ENCODE data around the gene FAM72C.
"Not testable (repeated sequence)": the region's sequence is repeated elsewhere in the genome, so short reads cannot be mapped to it uniquely, and the experiment has no call there.

The FAM72C gene

DNA sequence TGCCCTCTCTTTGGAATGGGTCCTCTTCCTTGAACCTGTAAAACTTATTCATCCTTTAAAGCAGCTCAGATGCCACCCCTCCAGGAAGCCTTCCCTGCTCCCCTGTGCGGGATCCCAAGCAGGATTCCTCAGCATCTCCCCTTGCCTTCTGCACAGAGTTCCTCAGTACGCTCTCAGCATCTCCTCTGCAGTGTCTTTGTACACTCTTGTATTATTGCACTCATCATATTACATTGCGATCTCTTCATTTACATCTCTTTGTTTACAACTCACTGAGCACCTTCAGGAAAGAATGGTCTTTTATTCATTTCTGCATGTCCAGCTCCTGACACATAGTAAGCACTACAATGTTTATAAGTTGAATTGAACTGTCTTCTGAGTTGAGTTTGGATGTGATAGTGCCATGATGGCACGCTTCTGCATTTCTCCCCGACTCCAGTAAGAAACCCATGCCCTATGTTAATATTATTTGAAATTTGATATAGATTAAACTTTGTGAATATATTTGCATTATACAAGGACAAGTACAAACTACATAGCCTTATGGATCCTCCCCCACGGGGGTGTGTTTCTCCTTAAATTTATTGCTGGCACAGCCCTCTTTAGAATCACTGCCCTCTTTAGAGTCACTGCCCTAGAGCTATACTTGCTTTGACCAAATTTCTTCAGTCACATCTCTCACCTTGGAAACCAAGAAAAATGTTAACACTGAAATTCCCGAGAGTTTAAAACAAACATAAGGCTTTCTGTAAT, 13.1 kb upstream of the FAM72C start:
- DNase-seq = not testable (repeated sequence)

DNA sequence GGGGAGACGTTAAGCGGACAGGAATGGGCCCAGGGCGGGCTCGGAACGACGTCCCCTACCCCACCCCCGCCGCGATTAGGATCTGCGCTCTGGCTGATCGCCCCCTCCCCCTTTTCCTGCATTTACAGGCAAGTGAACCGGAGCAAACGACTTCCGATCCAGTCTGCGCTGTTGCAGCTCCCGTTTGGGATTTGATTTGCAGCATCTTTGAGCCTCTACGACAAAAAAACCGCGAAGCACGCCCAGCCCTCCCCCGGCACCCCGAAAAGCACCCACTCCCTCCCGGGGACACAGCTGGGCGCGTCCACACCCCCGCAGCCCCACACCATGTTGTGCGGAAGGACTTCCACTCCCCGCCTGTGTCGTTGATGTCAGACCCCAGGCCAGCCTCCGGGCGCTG, 2.6 kb upstream of the FAM72C start:
- DNase-seq = not testable (repeated sequence)

DNA sequence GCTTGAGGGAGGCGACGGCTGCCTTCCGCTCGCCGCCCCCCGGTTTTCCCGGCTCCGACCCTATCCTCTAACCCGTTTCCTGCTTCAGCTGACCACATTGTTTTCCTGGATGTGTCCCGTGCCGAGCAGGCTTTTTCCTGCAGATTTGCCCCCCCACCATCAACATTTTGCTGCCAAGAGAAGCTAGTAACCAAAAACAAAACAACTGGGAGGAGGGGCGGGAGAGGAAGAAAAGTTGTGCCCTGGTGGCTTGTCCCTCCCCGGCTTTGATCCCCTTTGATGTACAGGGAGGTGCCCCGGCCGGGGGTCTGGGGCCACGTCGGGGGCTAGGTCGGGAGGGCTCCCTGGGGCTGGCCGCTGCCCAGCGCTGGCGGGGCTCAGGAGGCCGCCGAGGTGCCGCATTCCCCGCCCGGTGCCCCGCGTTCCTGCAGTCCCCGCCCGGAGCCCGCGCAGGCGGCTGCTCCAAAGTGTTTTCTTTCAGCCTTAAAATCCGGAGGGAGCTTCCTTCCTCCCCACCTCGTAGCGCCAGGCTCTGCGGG, 2.2 kb upstream of the FAM72C start:
- DNase-seq = not testable (repeated sequence)

DNA sequence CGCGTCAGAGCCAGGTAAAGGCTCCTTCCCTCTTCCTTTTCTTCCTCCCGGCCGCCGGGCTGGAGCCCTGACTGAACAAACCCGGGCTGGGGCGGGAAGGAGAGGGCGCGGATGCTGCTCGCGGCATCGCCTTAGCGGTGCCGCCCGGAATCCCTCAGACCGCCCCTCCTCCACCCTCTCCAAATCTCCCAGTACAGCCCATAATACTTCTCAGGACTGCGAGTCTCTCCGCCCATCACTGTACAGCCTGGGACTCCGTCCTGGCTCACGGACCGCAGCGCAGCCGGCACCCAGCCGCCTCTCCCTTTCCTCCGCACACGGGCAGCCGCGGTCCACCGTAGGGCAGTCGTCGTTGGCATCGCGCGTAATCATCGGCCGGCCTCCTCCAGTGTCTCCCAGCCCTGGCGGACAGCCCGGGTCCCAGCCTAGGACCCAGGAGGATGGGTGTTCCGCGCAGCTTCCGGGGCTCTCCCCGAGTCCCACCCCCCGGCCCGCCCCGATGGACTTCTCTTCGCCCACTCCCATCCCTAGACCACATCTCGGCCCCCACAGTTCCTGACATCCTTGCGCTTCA, 1.1 kb upstream of the FAM72C start:
- DNase-seq = not testable (repeated sequence)

DNA sequence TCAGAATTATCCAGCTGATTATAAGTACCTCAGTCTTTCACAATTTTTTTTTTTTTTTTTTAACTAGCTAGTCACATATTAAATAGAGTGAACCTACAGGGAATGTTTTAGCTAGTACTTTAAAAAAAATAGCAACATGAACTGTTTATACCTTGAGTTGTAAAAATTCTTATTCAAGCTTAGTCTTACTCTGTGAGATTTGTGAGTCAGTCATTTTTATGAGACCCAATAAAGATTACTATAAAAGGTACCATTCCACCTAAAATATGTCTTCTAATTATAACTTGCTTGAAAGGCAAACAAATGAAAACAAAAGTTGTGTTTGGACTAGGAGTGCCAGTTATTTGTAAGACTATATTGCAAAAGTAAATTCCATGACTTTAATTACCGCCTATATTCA, 5.9 kb downstream of the FAM72C start:
- DNase-seq = not testable (repeated sequence)

DNA sequence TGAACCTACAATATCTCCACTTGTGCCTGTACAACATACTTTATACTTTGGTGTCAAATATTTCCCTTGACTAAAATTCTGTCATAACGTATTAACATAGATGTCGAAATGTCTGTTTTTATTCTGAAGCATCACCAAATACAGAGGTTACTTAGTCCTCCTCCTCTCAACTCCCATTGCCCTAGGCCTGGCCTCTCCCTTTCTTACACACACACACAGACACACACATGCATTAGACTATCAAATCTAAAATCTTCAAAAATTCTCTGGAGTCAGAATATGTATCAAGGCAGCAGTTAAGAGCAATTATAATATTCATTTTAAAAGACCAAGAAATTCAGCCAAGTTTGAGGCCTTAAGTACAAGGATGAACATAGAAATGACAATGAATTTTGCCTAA, 7.5 kb downstream of the FAM72C start:
- not testable (repeated sequence) for DNase-seq

DNA sequence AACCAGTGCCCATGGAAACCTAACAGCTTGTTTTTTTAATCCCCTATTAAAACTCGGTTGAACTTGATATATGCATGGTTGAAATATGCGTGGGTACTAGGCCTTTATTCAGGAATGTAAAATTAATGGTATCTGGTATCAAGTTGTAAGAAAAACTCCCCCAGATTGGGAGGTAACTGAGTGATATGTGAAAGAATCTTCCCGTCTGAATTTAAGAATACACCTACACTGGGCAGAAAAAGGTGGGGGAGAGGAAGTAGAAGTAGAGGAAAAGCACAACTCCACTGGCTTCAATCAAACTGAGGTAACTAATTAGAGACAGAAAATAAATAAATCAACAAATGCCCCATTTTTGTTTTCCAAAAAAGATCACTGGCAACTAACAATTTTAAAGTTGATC, 15.9 kb downstream of the FAM72C start:
- not testable (repeated sequence) for DNase-seq

DNA sequence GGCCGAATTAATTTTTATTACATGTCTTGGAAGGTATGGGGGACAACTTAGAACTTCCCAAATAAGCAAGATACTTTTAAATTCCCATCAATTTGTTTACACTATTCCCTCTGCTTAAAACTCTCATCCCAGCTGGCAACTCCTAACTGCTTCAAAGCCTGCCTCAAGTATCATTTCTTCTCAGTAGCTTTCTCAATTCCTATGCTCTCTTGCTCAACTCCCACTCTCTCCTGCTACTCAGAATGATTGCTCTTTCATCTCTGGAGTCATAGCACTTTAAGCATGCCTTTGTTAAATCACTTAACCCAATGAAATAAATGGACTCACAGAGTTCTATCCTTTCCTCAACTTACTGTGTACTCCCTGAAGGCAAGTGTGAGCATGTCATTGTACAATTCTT, 18.9 kb downstream of the FAM72C start:
- DNase-seq = not testable (repeated sequence)

DNA sequence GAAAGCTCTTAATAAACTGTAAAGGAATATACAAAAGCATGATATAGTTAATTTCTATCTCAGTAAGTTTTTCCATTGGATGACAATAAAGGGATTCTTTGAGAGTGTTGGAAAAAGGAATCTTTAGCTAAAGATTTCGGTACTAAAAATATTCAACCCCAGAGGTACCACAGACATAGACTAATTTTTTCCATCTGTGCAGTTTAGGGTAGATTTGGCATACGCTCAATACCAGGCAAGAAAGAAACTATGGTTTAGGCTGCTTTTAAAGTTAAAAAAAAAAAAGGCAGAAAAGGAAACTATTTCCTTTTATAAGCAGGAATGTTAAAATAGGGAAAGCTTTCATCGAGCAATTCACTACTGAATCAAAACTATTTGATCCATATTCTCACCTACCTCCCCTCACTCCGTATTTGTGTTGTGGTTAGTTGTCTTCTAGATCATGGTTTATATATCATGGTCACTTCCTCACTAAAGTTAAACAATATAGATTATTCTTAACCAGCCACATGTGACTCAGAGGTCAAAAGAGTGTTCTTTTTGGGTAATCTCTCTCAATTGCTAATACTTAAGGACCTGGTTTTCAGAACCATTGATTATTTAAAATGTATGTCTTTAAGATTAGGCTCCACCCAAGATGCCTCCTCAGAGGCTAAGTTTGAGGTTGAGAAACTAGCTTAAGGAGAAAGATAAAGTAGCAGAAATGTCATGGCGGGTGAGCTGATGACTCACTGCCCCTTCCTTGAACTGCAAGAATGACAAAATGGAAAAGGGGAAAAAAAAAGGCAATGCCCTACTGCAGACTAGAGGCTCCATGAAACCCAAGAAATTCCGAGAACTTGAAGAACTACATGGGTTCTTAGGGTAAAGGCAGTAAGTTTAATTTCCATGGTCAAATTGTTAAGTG, 20.0 kb downstream of the FAM72C start:
- not testable (repeated sequence) for DNase-seq

DNA sequence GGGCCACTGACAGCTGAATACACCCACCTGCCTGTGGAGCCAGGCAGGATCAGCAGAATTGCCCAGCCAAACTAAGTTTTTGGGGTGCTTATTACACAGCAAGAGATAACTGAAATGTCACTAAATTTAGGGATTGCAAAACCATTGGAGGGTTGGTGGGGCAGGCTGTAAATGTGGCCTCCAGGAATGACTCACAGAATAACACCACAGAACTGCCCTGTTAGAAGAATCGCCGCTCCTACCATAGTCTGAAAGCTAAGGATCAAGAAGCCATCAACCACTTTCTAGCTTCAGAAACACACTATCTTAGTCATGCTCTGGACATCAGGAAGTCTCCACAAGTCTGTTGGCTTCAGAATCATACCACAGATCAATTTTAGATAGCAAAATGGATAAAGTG, 24.0 kb downstream of the FAM72C start:
- not testable (repeated sequence) for DNase-seq

DNA sequence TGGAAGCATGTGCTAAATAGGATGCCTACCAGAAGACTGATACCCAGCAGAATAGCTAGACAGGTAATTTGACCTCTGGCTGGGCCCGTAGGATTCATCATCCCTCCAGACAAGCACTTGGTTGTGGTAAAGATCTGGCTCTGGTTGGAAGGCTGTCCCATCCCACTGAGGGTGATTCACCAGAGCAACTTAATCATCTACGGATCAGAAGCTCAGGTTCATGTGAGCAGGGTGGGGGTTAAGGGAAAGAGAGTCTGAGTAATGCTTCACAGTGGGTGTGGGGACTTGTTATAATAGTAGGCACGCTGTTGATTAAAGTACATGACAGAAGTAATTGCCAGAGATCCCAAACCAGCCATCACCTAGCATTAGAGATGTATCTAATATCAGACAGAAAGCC, 26.5 kb downstream of the FAM72C start:
- not testable (repeated sequence) for DNase-seq

DNA sequence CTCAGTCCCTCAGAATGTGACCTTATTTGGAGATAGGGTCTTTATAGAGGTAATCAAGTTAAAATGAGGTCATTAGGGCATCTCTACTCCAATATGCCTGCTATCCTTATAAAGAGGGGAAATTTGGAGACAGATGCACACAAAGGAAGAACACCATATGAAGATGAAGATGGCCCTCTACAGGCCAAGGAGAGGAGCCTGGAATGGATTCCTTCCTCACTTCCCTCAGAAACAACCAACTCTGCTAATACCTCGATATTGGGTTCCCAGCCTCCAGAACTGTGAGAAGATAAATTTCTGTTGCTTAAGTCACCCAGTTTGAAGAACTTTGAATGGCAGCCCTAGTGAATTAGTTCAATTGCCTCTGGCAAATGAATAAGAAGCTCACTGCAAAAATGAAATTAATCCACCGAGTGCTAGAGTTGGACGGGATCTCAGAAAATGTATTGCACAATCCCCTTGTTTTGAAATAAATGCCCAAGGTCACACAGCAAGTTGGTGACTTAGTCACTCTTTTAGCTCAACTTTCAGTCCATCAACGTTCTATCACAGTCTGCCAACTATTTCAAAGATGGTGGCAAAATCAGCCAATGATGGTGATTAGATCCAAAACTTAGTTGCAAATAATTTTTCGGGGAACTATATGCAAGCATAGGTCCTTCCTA, 27.1 kb downstream of the FAM72C start:
- not testable (repeated sequence) for DNase-seq

DNA sequence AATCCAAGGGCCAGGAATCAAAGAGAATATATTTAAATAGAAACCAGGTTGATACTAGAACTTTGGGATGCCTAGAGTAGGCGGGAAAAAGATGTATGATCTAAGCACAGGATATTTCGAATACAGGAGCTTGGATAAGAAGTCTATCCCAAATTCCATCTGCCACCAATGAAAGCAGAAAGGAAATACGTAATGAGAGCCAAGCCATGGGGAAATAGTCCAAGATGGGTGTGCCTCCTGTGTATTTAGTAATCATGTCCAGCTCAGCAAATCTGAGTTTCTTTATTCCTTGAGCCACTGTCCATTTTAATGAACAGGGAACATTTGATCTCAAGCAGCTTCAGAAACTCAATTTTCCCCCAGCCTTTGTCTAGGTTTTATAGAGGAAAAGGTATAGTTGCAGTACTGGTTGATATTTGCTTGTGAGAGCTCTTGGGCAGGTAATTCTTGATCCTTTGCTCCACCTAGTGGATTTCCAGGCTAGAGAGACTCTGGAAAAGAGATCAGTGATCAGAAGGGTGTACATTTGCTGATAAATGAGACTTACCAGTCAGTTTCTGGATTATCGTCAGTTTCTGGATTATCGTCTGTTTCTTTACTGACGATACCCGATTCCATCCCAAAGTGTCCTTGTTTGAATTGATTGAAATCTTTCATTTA, 28.3 kb downstream of the FAM72C start:
- DNase-seq = not testable (repeated sequence)

DNA sequence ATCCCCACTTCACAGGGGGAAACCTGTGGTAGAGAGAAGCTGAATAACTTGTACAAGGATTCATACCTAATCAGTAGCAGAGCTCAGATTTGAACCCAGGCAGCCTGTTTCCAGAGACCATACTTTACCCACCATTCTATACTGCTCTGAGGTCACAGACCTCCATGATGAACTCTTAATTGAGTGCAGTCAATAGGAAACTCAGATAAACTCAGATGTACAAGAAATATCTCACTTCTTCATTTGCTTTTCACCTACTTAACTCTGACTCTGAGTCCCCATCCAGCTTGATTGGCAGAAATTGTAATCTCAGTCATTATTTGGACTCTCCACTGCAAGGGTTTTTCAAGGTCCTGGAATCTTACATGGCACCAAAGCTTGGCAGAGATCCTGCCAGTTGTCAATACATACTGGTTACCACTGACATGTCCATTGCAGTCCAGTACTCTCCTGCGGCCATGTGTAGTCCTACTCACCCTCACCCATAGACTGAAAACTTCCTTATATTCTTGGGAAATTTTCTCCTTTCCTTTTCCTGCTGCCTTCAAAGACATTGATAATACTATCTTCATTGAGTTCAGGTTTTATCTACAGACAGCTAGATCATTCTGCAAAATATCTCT, 29.4 kb downstream of the FAM72C start:
- not testable (repeated sequence) for DNase-seq

DNA sequence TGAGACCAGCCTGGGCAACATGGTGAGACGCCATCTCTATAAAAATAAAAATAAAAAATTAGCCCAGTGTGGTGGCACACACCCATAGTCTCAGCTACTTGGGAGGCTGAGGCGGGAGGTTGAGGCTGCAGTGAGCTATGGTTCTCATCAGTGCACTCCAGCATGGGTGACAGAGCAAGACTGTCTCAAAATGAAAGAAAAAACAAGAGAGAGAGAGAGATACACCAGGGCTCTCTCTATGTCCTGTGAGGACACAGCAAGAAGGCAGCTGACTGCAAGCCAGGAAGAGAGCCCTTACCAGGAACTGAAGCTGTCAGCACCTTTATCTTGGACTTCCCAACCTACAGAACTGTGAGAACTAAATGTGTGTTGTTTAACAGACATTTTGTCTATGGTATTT, 32.1 kb downstream of the FAM72C start:
- DNase-seq = not testable (repeated sequence)

DNA sequence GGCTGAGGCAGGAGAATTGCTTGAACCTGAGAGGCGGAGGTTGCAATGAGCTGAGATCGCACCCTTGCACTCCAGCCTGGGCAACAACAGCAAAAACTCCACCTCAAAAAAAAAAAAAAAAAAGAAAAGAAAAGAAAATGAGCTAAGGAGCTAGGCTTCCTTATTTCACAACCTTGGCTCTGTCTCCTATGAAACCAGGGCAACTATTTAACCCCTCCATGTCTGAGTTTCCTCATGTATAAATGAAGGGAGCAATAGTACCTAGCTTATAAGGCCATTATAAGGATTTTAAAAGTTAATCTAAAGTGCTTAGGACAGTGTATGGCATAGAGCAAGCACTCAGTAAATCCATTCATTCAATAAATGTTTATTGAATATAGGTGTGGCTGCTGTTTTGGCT, 32.9 kb downstream of the FAM72C start:
- DNase-seq = not testable (repeated sequence)

DNA sequence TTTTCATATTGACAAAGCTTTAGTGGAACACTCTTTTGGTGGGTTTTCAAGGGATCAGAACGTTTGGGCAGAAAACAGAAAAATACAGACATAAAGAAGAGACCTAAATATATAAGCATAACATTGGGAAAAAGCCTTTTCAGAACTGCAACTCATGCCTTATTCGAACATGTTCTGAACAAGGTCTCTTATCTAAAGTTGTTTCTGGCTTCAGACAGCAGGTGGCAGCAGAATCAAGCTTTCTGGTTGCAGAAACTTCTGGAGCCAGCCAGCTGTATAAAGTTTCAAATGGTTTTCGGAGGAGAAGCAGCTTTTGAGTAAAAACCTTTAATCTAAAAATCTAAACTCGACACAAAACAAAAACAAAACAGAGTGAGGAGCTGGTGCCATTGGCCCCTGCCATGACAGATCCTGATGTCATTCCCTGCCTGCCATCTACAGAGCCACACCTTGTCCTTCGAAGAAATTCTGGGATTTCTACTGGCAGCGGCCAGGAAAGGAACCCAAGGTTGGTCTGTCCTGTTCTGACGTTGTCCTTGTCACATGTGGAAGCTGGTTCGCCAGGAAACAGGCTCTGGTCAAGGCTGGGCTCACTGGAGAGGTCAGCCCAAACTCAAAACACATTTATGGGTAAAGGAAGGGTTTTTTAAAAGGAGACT, 35.2 kb downstream of the FAM72C start:
- DNase-seq = not testable (repeated sequence)

DNA sequence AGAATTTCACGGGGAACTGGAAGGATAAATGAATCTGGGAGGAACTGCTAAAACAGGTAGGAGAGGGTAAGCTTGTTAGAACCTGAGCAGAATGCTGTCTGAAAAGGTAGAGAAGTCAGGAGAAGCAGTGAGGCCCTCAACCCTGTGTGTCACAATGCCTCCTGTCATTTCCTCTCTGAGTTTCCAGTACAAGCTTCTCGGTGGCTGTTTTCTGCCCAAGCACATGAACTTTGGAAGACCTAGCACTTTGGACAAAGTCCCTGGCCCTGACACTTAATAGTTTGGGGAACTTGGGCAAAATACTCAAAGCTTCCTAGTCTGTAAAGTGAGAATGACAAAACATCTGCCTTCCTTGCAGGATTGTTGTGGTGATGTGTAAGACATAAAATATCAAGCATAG, 52.7 kb downstream of the FAM72C start:
- not testable (repeated sequence) for DNase-seq

DNA sequence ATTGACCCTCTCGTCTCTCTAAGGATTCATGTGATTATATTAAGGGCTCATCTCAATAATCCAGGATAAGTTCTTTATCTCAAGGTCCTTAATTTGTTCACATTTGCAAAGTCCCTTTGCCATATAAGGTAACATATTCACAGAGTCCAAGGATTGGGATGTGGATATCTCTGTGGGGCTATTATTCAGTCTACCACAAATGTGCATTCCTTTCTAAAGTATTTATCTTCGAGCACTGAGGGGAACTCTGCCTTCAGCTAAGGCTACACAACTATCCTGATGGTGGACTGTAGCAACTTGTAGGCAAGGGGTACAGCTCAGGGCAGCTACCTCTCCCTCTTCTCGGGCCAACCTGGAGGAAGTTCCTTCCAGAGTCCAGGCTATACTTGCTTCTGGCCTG, 53.2 kb downstream of the FAM72C start:
- DNase-seq = not testable (repeated sequence)

DNA sequence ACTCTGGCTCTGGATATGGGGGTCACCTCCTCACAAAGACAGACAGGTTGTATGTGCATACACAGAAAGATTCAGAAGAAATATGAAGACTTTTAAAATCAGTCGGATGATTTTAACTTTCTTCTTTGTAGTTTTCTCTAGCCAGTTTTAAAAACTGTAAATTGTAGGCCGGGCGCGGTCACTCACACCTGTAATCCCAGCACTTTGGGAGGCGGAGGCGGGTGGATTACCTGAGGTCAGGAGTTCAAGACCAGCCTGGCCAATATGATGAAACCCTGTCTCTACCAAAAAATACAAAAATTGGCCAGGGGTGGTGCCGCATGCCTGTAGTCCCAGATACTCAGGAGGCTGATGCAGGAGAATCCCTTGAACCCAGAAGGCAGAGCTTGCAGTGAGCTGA, 58.1 kb downstream of the FAM72C start:
- DNase-seq = not testable (repeated sequence)
